Measurements from ENCODE around the gene PGF. TPM values are rescaled to one million over a fixed set of nuclear protein-coding genes. Genes with fewer than 3 reads are reported as not detected.
A peak's percentile ranks its signal among the peaks of the same experiment; 100 is the strongest.

Gene PGF
- total and polyA plus RNA-seq, 2 of the 13 experiments (the other 11 are each of a cell fraction or from before 2014, with no cell fraction given), result 10.7 to 27.5 TPM

GRCh38 chr14:74955229-74956026, at the start of gene PGF (continued):
- TF ChIP-seq MEIS2 (CRISPR knock-in tag; IDR thresholded peaks at IDR 0.05) (peak; percentile 56; the same call in 1 of the 2 replicates), MATR3 (CRISPR knock-in tag; IDR thresholded peaks at IDR 0.05) (no peak), ZNF792 (CRISPR knock-in tag; IDR thresholded peaks at IDR 0.05) (peak; percentile 60; the same call in 1 of the 2 replicates), PHF20 (CRISPR knock-in tag; IDR thresholded peaks at IDR 0.05) (peak; percentile 58)

GRCh38 chr14:75003250-75004027, 48.0 kb upstream of the PGF start:
- ATAC-seq (peak; percentile 23), FAIRE-seq (peak; percentile 4), DNase-seq (ENCODE audit: low spot score) (no peak)
- H3K27me3 ChIP-seq (ENCODE audit: control insufficient read depth in 1 of 2, insufficient read depth in 2 of 2, low read length in 2 of 2), result no peaks in the 10 kb centered on the region; a peak in 1 of 5 replicates
- H3K36me3 ChIP-seq (replicated peaks in 1 of 2; ENCODE audit: control insufficient read depth in 1 of 2, insufficient read depth in 2 of 2, low read length in 2 of 2), result peaks cover 6 to 31% of the 10 kb centered on the region in 2 experiments; a peak in 4 of 5 replicates
- TSS peak; percentile 73 for BruUV-seq (replicated peaks)
- WGBS (ENCODE audit: low lambda C conversion rate), result 5% methylated on average over 10 of the region's 18 CpGs
- peaks cover 14% of the 10 kb centered on the region for H3K79me2 ChIP-seq (ENCODE audit: insufficient read depth, low read length)
- intact Hi-C loops (cut with micrococcal nuclease; ENCODE audit: unreplicated experiment) (loop anchor here (2.0 to 10.0 kb wide), 2 partner anchors 49 to 61 kb away; partner anchors contain the start of genes ACYP1, PGF and ZC2HC1C), in situ Hi-C loops (cut with HindIII; ENCODE audit: extremely low pct_ligation_motif_present, low pct_unique_long_range_greater_than_20kb) (loop anchor here (5.0 kb wide), 1 partner anchor 51 kb away; no protein-coding TSS in a partner anchor)
- H3K4me3 ChIP-seq (replicated peaks in 1 of 3; ENCODE audit: insufficient read depth in 1 of 3, low read depth in 2 of 3, low read length in 3 of 3), result peak overlapping the region; percentile 82 to 97 (median 92)
- H4K20me1 ChIP-seq (ENCODE audit: insufficient read depth, low read length), result no peaks in the 10 kb centered on the region
- POLR2A ChIA-PET, result interaction anchor here (0.9 to 1.8 kb wide), 6 partner anchors 15 to 81 kb away, joined by 3 to 12 read pairs (median 4); partner anchors contain the start of genes PGF, RPS6KL1 and ZC2HC1C
- H3K4me1 ChIP-seq (ENCODE audit: insufficient read depth, low read length), result peaks cover 17% of the 10 kb centered on the region
- peak overlapping the region; percentile 85 for H3K9ac ChIP-seq (ENCODE audit: insufficient read depth, low read depth, low read length)
- CTCF ChIA-PET (ENCODE audit: low intra/inter-chr PET ratio, low total read pairs), result no interaction called here
- H3K4me2 ChIP-seq (ENCODE audit: low read depth, low read length), result peak overlapping the region; percentile 95
- H2AFZ ChIP-seq (ENCODE audit: low read length), result no peak overlapping the region
- peaks cover 5% of the 10 kb centered on the region for H3K9me3 ChIP-seq (ENCODE audit: low read length)
- peak overlapping the region; percentile 50 for H3K27ac ChIP-seq (ENCODE audit: extremely low read length, insufficient read depth, low read length)
- TF ChIP-seq NCOA5 (CRISPR knock-in tag; IDR thresholded peaks at IDR 0.05), result no peak
- no peak for TF ChIP-seq ZNF749 (CRISPR knock-in tag; IDR thresholded peaks at IDR 0.05; ENCODE audit: borderline replicate concordance)
- TF ChIP-seq HOXA5 (CRISPR knock-in tag; IDR thresholded peaks at IDR 0.05), result 0 out of 2 replicates have a peak, but pooled peaks have one; percentile 12
- TF ChIP-seq ATF4 (CRISPR knock-in tag; IDR thresholded peaks at IDR 0.05), result no peak
- no peak for TF ChIP-seq FOXK2 (IDR thresholded peaks at IDR 0.05)
- no peak for TF ChIP-seq ZNF432 (CRISPR knock-in tag; IDR thresholded peaks at IDR 0.05; ENCODE audit: borderline replicate concordance)
- TF ChIP-seq RAD51 (IDR thresholded peaks at IDR 0.05; ENCODE audit: borderline replicate concordance), result no peak
- TF ChIP-seq ZNF34 (CRISPR knock-in tag; IDR thresholded peaks at IDR 0.05; ENCODE audit: borderline replicate concordance), result 0 out of 2 replicates have a peak, but pooled peaks have one; percentile 77
- TF ChIP-seq TBP (CRISPR knock-in tag; IDR thresholded peaks at IDR 0.05), result 0 out of 2 replicates have a peak, but pooled peaks have one; percentile 41
- TF ChIP-seq HDAC1 (CRISPR knock-in tag; IDR thresholded peaks at IDR 0.05), result no peak
- TF ChIP-seq ISX (CRISPR knock-in tag; conservative IDR thresholded peaks at IDR 0.05), result no peak
- no peak for TF ChIP-seq PTBP1 (IDR thresholded peaks at IDR 0.05; ENCODE audit: low read depth, low read length, poor library complexity, severe bottlenecking)
- no peak for TF ChIP-seq NFYC (CRISPR knock-in tag; IDR thresholded peaks at IDR 0.05)
- no peak for TF ChIP-seq ZNF275 (CRISPR knock-in tag; IDR thresholded peaks at IDR 0.05; ENCODE audit: borderline replicate concordance)
